Tibial nerve (tissue), 4 donors: Measurements from ENCODE around the gene RNPEPL1.

ENCODE experiments used
- EP300 ChIP-seq, 2 donors: sonication (generic); formaldehyde crosslinking; IDR thresholded peaks; one replicate each; pipeline ENCODE4 v1.6.1; 2017; ENCODE audit warnings: antibody characterized with exemption in 2 of 2, mild to moderate bottlenecking in 1 of 2
- POLR2A ChIP-seq, 2 donors: fragments of 450-650 bp; IDR thresholded peaks; one replicate each; pipeline ENCODE4 v1.6.1; 2017; ENCODE audit warnings: antibody characterized with exemption in 2 of 2, mild to moderate bottlenecking in 2 of 2, moderate library complexity in 2 of 2
- TF ChIP-seq, protein P1 (sequence below), 5 experiments: fragments of 200-600 bp in 3 of 5; fragments of 450-650 bp in 2 of 5; sonication (generic) in 3 of 5; IDR thresholded peaks; one replicate each; pipeline ENCODE4 v1.5.1; 2016 to 2019; ENCODE audit warnings: antibody characterized with exemption in 5 of 5, mild to moderate bottlenecking in 3 of 5, moderate library complexity in 2 of 5

DNA sequence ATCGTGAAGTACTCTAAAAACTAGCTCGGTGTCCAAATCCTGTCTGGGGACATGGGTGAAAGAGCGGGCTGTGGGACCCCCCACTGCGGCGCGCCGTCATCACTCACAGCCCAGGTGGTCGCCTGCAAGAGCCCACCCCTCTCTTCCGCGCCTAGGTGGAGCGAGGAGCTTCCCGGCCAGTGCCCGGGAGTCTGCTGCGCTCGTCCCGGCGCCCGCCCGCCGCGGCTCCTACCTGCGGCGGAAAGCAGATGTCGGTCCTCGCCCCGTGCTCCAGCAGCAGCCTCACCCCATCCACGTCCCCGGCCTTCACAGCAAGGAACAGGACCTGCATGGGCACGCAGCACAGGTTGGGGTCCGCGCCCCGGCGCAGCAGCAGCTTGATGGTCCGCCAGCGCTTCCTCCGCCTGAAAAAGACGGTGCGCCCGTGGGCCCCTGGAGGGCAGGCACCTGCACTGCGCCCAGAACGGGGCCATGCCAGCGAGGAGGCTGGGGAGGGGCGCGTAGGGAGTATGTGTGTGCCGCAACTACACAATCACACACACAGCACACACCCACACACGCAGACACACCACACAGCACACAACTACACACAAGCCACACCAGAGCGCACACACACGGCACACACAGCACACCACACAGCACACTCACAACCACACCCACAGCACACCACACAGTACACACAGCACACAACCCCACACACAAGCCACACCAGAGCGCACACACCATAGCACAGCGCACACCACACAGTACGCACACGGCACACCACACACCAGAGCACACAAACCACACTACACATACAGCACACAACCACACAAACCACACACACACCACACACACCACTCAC lies 47.9 kb upstream of the RNPEPL1 start:
- TF ChIP-seq, protein P1, sequence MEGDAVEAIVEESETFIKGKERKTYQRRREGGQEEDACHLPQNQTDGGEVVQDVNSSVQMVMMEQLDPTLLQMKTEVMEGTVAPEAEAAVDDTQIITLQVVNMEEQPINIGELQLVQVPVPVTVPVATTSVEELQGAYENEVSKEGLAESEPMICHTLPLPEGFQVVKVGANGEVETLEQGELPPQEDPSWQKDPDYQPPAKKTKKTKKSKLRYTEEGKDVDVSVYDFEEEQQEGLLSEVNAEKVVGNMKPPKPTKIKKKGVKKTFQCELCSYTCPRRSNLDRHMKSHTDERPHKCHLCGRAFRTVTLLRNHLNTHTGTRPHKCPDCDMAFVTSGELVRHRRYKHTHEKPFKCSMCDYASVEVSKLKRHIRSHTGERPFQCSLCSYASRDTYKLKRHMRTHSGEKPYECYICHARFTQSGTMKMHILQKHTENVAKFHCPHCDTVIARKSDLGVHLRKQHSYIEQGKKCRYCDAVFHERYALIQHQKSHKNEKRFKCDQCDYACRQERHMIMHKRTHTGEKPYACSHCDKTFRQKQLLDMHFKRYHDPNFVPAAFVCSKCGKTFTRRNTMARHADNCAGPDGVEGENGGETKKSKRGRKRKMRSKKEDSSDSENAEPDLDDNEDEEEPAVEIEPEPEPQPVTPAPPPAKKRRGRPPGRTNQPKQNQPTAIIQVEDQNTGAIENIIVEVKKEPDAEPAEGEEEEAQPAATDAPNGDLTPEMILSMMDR (IDR thresholded peaks at IDR 0.05), result no peak
- TF ChIP-seq EP300 (IDR thresholded peaks at IDR 0.05) (no peak), POLR2A (IDR thresholded peaks at IDR 0.05) (no peak)
